T-cell (primary cell): ENCODE measurements around the gene SLC22A3. TPM values are rescaled to one million over a fixed set of nuclear protein-coding genes. Genes with fewer than 3 reads are reported as not detected.
A peak's percentile ranks its signal among the peaks of the same experiment; 100 is the strongest.
"Not testable (repeated sequence)": the region's sequence is repeated elsewhere in the genome, so short reads cannot be mapped to it uniquely, and the experiment has no call there.

Experiments
- ATAC-seq, 4 experiments: fragments of 200-7000 bp in 3 of 4; fragments of 150-1000 bp in 1 of 4; cut with Tn5 transposase; replicated peaks in 1 of 4; 1 replicate in 3 of 4; 2 replicates in 1 of 4; pipeline ENCODE4 v1.10.0; 2021; ENCODE audit warnings: moderate library complexity in 3 of 4, mild to moderate bottlenecking in 2 of 4, moderate number of reproducible peaks in 1 of 4
- CTCF ChIA-PET, 2 donors: fragments of 300-600 bp; sonication (Branson Sonifier 250); formaldehyde crosslinking; loops; one replicate each; lab custom pipeline; 2022; ENCODE audit warnings: antibody characterized with exemption in 2 of 2; lab: Charles Lee
- POLR2A ChIA-PET, 2 donors: fragments of 300-600 bp; sonication (Branson Sonifier 250); formaldehyde crosslinking; loops; one replicate each; lab custom pipeline; 2022; ENCODE audit warnings: antibody characterized with exemption in 2 of 2; lab: Charles Lee
- DNase-seq, 35 experiments: peaks; one replicate each; pipeline versions ENCODE4 v3.0.0 to v3.0.0-alpha.2; 2013 to 2023
- H3K27ac ChIP-seq: one replicate; pipeline ENCODE4 v1.5.1; 2013; ENCODE audit warnings: low read length
- H3K27me3 ChIP-seq, 2 experiments: replicated peaks in 1 of 2; 1 replicate in 1 of 2; 2 replicates in 1 of 2; pipeline versions ENCODE4 v1.6.1 to v1.7.0; 2013; ENCODE audit warnings: low read length in 1 of 2, mixed read lengths in 1 of 2; ENCODE audit not compliant: control insufficient read depth in 2 of 2, insufficient read depth in 2 of 2; ENCODE audit errors: extremely low read depth in 1 of 2
- H3K36me3 ChIP-seq, 2 donors: 1 replicate in 1 of 2; 2 replicates in 1 of 2; pipeline versions ENCODE4 v1.6.1 to v1.7.0; 2013; ENCODE audit warnings: low read length in 1 of 2; ENCODE audit not compliant: control insufficient read depth in 2 of 2, insufficient read depth in 1 of 2; ENCODE audit errors: extremely low read depth in 1 of 2
- H3K4me1 ChIP-seq, 2 experiments: 1 replicate in 1 of 2; 2 replicates in 1 of 2; pipeline versions ENCODE4 v1.6.1 to v1.7.0; 2013; ENCODE audit warnings: low read length in 2 of 2, mixed read lengths in 1 of 2; ENCODE audit not compliant: insufficient read depth in 2 of 2, control insufficient read depth in 1 of 2; ENCODE audit errors: extremely low read depth in 1 of 2
- H3K4me3 ChIP-seq, 2 donors: 1 replicate in 1 of 2; 2 replicates in 1 of 2; pipeline versions ENCODE4 v1.5.1 to v1.7.0; 2013; ENCODE audit warnings: mild to moderate bottlenecking in 2 of 2, low read length in 1 of 2, moderate library complexity in 1 of 2; ENCODE audit not compliant: control insufficient read depth in 1 of 2; ENCODE audit errors: extremely low read depth in 1 of 2
- H3K9me3 ChIP-seq: 2 replicates; pipeline ENCODE4 v1.7.0; 2013
- H3K27ac Mint-ChIP-seq, 2 donors: one replicate each; pipeline ENCODE4 v1.8.0; 2020 to 2021; ENCODE audit warnings: mild to moderate bottlenecking in 2 of 2, mixed read lengths in 2 of 2
- H3K27me3 Mint-ChIP-seq, 2 donors: one replicate each; pipeline ENCODE4 v1.8.0; 2021 to 2022; ENCODE audit warnings: mixed read lengths in 2 of 2
- H3K36me3 Mint-ChIP-seq: one replicate; pipeline ENCODE4 v1.8.0; 2021; ENCODE audit warnings: mixed read lengths
- H3K4me1 Mint-ChIP-seq, 3 donors: one replicate each; pipeline ENCODE4 v1.8.0; 2020 to 2022; ENCODE audit warnings: mixed read lengths in 3 of 3, mild to moderate bottlenecking in 1 of 3
- H3K4me3 Mint-ChIP-seq, 3 donors: one replicate each; pipeline ENCODE4 v1.8.0; 2020 to 2022; ENCODE audit warnings: mild to moderate bottlenecking in 3 of 3, mixed read lengths in 3 of 3, moderate library complexity in 3 of 3
- H3K9me3 Mint-ChIP-seq, 3 donors: one replicate each; pipeline ENCODE4 v1.8.0; 2020 to 2022; ENCODE audit warnings: mixed read lengths in 3 of 3
- WGBS: methylation state at CpG from one replicate; pipeline ENCODE4 v1.1.5; 2013; ENCODE audit warnings: missing lambda C conversion rate; ENCODE audit not compliant: insufficient coverage; 5-methylcytosine and 5-hydroxymethylcytosine counted together
- total RNA-seq, 35 experiments: library from RNA in 6 of 35; stranded (reverse) in 6 of 35; fragments of 120-200 nt in 1 of 35; gene quantifications; one replicate each; pipeline versions ENCODE4 v1.2.1 to v1.2.4 and lab custom pipeline; 2013 to 2026

The SLC22A3 gene, protein sequence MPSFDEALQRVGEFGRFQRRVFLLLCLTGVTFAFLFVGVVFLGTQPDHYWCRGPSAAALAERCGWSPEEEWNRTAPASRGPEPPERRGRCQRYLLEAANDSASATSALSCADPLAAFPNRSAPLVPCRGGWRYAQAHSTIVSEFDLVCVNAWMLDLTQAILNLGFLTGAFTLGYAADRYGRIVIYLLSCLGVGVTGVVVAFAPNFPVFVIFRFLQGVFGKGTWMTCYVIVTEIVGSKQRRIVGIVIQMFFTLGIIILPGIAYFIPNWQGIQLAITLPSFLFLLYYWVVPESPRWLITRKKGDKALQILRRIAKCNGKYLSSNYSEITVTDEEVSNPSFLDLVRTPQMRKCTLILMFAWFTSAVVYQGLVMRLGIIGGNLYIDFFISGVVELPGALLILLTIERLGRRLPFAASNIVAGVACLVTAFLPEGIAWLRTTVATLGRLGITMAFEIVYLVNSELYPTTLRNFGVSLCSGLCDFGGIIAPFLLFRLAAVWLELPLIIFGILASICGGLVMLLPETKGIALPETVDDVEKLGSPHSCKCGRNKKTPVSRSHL
- total RNA-seq = under 1 TPM in 4 of 5 donors, not detected in 1; 0.13 to 0.29 (median 0.21) TPM
- total RNA-seq (2013) = 0.13 TPM
- total RNA-seq (lab: John Stamatoyannopoulos, UW) = 0 to 0.38 (median 0.11) reads per million in 29 experiments

DNA sequence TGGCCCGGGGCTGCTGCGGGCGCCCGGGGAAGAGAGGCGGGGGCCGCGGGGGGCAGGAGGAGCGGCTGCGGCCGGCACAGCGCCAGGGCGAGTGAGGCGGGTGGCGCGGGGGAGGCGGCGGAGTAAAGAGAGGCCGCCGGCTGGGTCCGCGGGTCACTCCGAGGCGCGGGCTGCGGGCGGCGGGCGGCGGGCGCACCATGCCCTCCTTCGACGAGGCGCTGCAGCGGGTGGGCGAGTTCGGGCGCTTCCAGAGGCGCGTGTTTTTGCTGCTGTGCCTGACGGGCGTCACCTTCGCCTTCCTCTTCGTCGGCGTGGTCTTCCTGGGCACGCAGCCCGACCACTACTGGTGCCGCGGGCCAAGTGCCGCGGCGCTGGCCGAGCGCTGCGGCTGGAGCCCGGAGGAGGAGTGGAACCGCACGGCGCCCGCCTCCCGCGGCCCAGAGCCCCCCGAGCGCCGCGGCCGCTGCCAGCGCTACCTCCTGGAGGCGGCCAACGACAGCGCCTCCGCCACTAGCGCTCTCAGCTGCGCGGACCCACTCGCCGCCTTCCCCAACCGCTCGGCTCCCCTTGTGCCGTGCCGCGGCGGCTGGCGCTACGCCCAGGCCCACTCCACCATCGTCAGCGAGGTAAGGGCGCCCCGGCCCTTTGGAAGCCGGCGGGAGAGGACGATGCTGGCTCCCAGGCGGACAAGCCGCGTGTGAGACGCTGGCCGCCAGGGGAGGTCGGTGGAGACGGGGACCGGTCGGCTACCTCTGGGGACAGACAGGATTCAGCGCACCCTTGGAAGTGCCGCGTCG lies at the start of gene SLC22A3:
Gene SLC22A3 (plus strand): TSS at position 156 of the 797 bp plus-strand sequence. CDS start 42 bp downstream, at position 198.
- DNase-seq = no peak
- peaks cover 0 to 6% of the 10 kb centered on the region in 2 experiments for H3K4me1 ChIP-seq
- ChIA-PET CTCF (no interaction called here), POLR2A (no interaction called here)
- H3K4me3 Mint-ChIP-seq = peak within 1 kb of the TSS; percentile 37 to 55 (median 40)
- no peak within 1 kb of the TSS for H3K27ac ChIP-seq
- peak within 1 kb of the TSS in 1 of 2 donors; percentile 4 for H3K4me3 ChIP-seq
- 4% methylated on average over 105 of the region's 105 CpGs for WGBS
- H3K4me1 Mint-ChIP-seq = peaks cover 6 to 17% (median 10%) of the 10 kb centered on the region in 3 donors
- H3K9me3 ChIP-seq = no peaks in the 10 kb centered on the region
- H3K36me3 ChIP-seq = no peaks in the 10 kb centered on the region
- H3K27me3 Mint-ChIP-seq = peaks cover 52 to 64% of the 10 kb centered on the region in 2 donors
- peaks cover 3 to 19% of the 10 kb centered on the region in 2 experiments for H3K27me3 ChIP-seq
- H3K36me3 Mint-ChIP-seq = no peaks in the 10 kb centered on the region
- H3K27ac Mint-ChIP-seq = no peak within 1 kb of the TSS
- peak in 1 of 4 experiments; percentile 19 for ATAC-seq
- no peaks in the 10 kb centered on the region for H3K9me3 Mint-ChIP-seq

DNA sequence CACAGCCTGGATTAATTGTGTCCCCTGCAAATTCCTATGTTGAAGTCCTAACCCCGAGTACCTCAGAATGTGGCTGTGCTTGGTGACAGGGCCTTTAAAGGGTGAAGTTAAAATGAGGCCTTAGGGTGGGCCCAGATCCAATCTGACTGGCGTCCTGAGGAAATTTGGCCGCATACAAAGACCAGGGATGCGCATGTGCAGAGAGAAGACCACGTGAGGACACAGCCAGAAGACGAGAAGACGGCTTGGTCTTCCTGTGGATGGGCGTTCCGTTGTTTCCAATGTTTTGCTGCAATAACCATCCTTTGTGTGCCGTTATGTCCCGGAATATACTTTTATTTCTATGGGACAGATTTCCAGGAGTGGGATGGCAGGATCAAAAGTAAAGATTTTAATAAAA lies 48.6 kb upstream of the SLC22A3 start:
- no peaks in the 10 kb centered on the region for H3K4me1 ChIP-seq
- Mint-ChIP-seq H3K36me3 (no peaks in the 10 kb centered on the region), H3K27me3 (peaks cover 5 to 13% of the 10 kb centered on the region in 2 donors), H3K9me3 (no peaks in the 10 kb centered on the region), H3K27ac (no peak overlapping the region), H3K4me1 (no peaks in the 10 kb centered on the region), H3K4me3 (no peak overlapping the region)
- WGBS = 89% methylated on average over 11 of the region's 11 CpGs
- no peaks in the 10 kb centered on the region for H3K9me3 ChIP-seq
- H3K36me3 ChIP-seq = no peaks in the 10 kb centered on the region
- CTCF ChIA-PET = no interaction called here
- peaks cover 0 to 10% of the 10 kb centered on the region in 2 experiments for H3K27me3 ChIP-seq
- ATAC-seq (no peak), DNase-seq (no peak)
- no peak overlapping the region for H3K4me3 ChIP-seq
- H3K27ac ChIP-seq = no peak overlapping the region
- POLR2A ChIA-PET = no interaction called here

DNA sequence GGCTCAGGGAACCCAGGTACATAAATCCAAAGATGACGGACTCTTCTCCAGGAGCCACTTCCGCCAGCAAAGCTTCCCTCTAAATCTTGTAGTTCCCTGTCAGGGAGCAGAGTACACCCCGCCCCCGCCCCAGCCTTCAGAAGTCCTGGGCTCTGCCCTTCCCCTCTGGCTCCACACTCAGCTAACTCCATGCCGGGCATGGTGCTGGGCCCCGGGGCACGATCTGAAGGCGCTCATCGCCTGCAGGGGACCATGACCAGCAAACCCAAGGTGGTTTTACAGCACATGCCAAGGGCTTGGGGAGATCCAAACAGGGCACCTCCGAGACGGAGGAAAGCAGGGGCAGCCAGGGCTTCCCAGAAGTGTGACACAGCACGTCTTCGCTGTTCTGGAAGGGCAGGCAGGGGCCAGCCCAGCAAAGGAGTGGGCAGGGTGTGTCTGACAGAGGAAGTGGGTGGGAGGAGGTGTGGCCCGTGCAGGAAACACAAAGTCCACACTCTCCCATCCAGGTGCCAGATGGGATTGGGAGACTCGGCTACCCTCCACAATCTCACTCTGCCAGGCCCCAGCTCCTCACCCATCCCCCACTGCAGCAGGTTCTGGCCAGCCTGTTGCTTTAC lies 48.0 kb upstream of the SLC22A3 start:
- Mint-ChIP-seq H3K9me3 (no peaks in the 10 kb centered on the region), H3K36me3 (no peaks in the 10 kb centered on the region), H3K27me3 (peaks cover 7 to 17% of the 10 kb centered on the region in 2 donors), H3K27ac (no peak overlapping the region), H3K4me3 (no peak overlapping the region), H3K4me1 (no peaks in the 10 kb centered on the region)
- Histone ChIP-seq H3K4me1 (no peaks in the 10 kb centered on the region), H3K9me3 (no peaks in the 10 kb centered on the region), H3K27me3 (peaks cover 0 to 10% of the 10 kb centered on the region in 2 experiments), H3K27ac (no peak overlapping the region), H3K36me3 (no peaks in the 10 kb centered on the region), H3K4me3 (no peak overlapping the region)
- ATAC-seq (no peak), DNase-seq (no peak)
- CTCF ChIA-PET = no interaction called here
- POLR2A ChIA-PET = no interaction called here
- WGBS = 76% methylated on average over 10 of the region's 15 CpGs

DNA sequence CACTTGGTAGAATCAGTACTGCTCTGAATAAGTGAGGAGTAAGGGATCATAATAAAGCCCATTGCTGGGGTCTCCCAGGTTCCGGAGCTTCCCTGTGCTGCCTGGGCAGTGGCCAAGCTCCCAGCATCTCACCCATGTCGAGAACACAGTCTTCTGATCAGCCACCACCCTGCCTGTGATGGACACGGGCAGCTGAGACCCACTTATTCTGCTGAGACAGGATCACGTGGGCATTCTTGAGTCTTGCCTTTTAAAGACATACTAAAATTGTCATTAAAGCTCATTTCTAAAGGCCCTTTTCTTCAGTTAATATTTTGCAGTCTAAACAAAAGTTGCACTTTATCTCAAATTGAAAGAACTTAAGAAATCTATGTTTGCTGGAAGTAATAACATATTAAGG lies 46.8 kb upstream of the SLC22A3 start:
- H3K9me3 ChIP-seq = no peaks in the 10 kb centered on the region
- Mint-ChIP-seq H3K4me3 (no peak overlapping the region), H3K36me3 (no peaks in the 10 kb centered on the region), H3K4me1 (no peaks in the 10 kb centered on the region), H3K9me3 (no peaks in the 10 kb centered on the region), H3K27me3 (peaks cover 4 to 12% of the 10 kb centered on the region in 2 donors), H3K27ac (no peak overlapping the region)
- DNase-seq (no peak), ATAC-seq (no peak)
- no peak overlapping the region for H3K4me3 ChIP-seq
- WGBS = 68% methylated on average over 3 of the region's 4 CpGs
- H3K27me3 ChIP-seq = peaks cover 0 to 10% of the 10 kb centered on the region in 2 experiments
- POLR2A ChIA-PET = no interaction called here
- CTCF ChIA-PET = no interaction called here
- no peak overlapping the region for H3K27ac ChIP-seq
- H3K36me3 ChIP-seq = no peaks in the 10 kb centered on the region
- H3K4me1 ChIP-seq = no peaks in the 10 kb centered on the region

DNA sequence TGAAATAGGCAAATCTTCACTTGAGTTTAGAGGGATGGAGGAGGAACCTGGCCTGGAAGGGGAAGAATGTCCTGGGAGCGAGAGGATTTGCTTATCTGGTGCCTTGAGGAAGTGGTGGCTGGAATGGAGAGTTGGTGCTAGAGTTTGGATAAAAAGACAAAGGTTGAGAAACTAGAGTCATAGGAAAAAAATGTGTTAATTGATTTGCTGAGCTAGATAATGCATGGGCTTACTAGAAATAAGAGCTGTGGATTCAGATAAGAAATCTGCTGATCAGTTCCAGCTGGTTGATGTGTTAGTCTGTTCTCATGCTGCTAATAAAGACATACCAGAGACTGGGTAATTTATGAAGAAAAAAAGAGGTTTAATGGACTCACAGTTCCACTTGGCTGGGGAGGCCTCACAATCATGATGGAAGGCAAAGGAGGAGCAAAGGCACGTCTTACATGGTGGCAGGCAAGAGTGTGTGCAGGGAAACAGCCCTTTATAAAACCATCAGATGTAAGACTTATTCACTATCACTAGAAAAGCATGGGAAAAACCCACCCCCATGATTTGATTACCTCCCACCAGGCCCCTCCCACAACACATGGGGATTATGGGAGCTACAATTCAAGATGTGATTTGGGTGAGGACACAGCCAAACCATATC lies 45.6 kb upstream of the SLC22A3 start:
- H3K4me3 ChIP-seq, CTCF ChIA-PET, H3K36me3 ChIP-seq, POLR2A ChIA-PET, H3K9me3 Mint-ChIP-seq, H3K9me3 ChIP-seq, H3K36me3 Mint-ChIP-seq, DNase-seq, H3K27ac ChIP-seq, H3K4me1 Mint-ChIP-seq, ATAC-seq, H3K4me3 Mint-ChIP-seq, H3K27ac Mint-ChIP-seq, H3K4me1 ChIP-seq: not testable (repeated sequence)
- peaks cover 4 to 13% of the 10 kb centered on the region in 2 donors for H3K27me3 Mint-ChIP-seq
- WGBS = no CpG with 5 or more reads among the region's 2 CpGs
- H3K27me3 ChIP-seq = peaks cover 0 to 10% of the 10 kb centered on the region in 2 experiments
